Measurements from ENCODE around the gene PHLDA1. TPM values are rescaled to one million over a fixed set of nuclear protein-coding genes. Genes with fewer than 3 reads are reported as not detected.

The PHLDA1 gene
- total RNA-seq, 1 experiment from 2014 or later, result 159 TPM

GRCh38 chr12:75976113-75976512 lies 55.5 kb downstream of the PHLDA1 start:
- Histone ChIP-seq H3K27me3 (ENCODE audit: control insufficient read depth, insufficient read depth, low read length) (no peaks in the 10 kb centered on the region), H3K27ac (ENCODE audit: low read length) (peak overlapping the region; percentile 99), H3K4me1 (ENCODE audit: control insufficient read depth, insufficient read depth, low read length) (peaks cover 45% of the 10 kb centered on the region), H3K4me3 (ENCODE audit: low read depth in 2 of 2, low read length in 2 of 2) (no peak overlapping the region), H3K36me3 (ENCODE audit: control insufficient read depth, insufficient read depth, low read length) (no peaks in the 10 kb centered on the region), H3K9me3 (ENCODE audit: control insufficient read depth, insufficient read depth, low read depth, low read length) (peaks cover 9% of the 10 kb centered on the region; the same call in 1 of the 2 replicates)
- BruUV-seq (replicated peaks), result no TSS peak
- intact Hi-C loops (cut with micrococcal nuclease; ENCODE audit: unreplicated experiment), result loop anchor here (5.0 to 10.0 kb wide), 2 partner anchors 111 to 269 kb away; no protein-coding TSS in a partner anchor
- ATAC-seq (no peak), DNase-seq (ENCODE audit: low read depth, low spot score) (no peak)
- CTCF ChIA-PET, result no interaction called here
- POLR2A ChIA-PET, result no interaction called here
- TF ChIP-seq POLR2AphosphoS5 (IDR thresholded peaks at IDR 0.05; ENCODE audit: low read depth, low read length) (no peak), SIN3A (IDR thresholded peaks at IDR 0.05; ENCODE audit: borderline replicate concordance, insufficient read depth, low read depth, low read length) (no peak), REST (IDR thresholded peaks at IDR 0.05; ENCODE audit: insufficient read depth in 1 of 2, low read depth in 2 of 2, low read length in 1 of 2) (no peak), TCF7L2 (IDR thresholded peaks at IDR 0.05; ENCODE audit: low read depth, low read length) (no peak)
- TF ChIP-seq, protein P1, sequence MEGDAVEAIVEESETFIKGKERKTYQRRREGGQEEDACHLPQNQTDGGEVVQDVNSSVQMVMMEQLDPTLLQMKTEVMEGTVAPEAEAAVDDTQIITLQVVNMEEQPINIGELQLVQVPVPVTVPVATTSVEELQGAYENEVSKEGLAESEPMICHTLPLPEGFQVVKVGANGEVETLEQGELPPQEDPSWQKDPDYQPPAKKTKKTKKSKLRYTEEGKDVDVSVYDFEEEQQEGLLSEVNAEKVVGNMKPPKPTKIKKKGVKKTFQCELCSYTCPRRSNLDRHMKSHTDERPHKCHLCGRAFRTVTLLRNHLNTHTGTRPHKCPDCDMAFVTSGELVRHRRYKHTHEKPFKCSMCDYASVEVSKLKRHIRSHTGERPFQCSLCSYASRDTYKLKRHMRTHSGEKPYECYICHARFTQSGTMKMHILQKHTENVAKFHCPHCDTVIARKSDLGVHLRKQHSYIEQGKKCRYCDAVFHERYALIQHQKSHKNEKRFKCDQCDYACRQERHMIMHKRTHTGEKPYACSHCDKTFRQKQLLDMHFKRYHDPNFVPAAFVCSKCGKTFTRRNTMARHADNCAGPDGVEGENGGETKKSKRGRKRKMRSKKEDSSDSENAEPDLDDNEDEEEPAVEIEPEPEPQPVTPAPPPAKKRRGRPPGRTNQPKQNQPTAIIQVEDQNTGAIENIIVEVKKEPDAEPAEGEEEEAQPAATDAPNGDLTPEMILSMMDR (IDR thresholded peaks at IDR 0.05), result no peak
- in situ Hi-C loops (cut with HindIII; ENCODE audit: low pct_unique_long_range_greater_than_20kb, low sequenced_read_pairs), result no loop called here

DNA sequence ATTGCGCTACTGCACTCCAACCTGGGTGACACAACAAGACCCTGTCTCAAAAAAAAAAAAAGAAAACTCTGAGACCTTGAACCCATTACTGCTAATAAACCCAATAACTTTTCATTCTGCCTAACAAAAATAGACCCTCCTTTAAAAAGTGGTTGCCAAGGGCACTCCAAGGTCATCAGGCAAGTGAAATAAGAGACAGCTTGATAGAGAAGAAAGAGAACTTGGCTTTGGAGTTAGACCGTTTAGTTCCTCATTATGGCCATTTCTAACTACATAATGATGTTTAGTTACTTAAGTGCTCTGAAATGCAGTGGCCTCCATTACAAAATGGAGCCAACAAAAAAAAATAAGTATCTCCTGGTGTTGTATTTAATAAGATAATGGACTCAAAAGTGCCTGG lies 55.9 kb downstream of the PHLDA1 start:
- in situ Hi-C loops (cut with HindIII; ENCODE audit: low pct_unique_long_range_greater_than_20kb, low sequenced_read_pairs), result no loop called here
- CTCF ChIA-PET, result no interaction called here

More for the DNA sequence above, 55.9 kb downstream of the PHLDA1 start:
- no TSS peak for BruUV-seq (replicated peaks)
- Histone ChIP-seq H3K9me3 (ENCODE audit: control insufficient read depth, insufficient read depth, low read depth, low read length) (peaks cover 13% of the 10 kb centered on the region; the same call in 1 of the 2 replicates), H3K27ac (ENCODE audit: low read length) (peak overlapping the region; percentile 99), H3K4me1 (ENCODE audit: control insufficient read depth, insufficient read depth, low read length) (peaks cover 44% of the 10 kb centered on the region), H3K36me3 (ENCODE audit: control insufficient read depth, insufficient read depth, low read length) (no peaks in the 10 kb centered on the region), H3K4me3 (ENCODE audit: low read depth in 2 of 2, low read length in 2 of 2) (no peak overlapping the region), H3K27me3 (ENCODE audit: control insufficient read depth, insufficient read depth, low read length) (no peaks in the 10 kb centered on the region)
- TF ChIP-seq TCF7L2 (IDR thresholded peaks at IDR 0.05; ENCODE audit: low read depth, low read length) (no peak), SIN3A (IDR thresholded peaks at IDR 0.05; ENCODE audit: borderline replicate concordance, insufficient read depth, low read depth, low read length) (no peak), REST (IDR thresholded peaks at IDR 0.05; ENCODE audit: insufficient read depth in 1 of 2, low read depth in 2 of 2, low read length in 1 of 2) (no peak), POLR2AphosphoS5 (IDR thresholded peaks at IDR 0.05; ENCODE audit: low read depth, low read length) (no peak)
- TF ChIP-seq, protein P1 (IDR thresholded peaks at IDR 0.05), result no peak
- no peak for ATAC-seq
- intact Hi-C loops (cut with micrococcal nuclease; ENCODE audit: unreplicated experiment), result loop anchor here (5.0 to 10.0 kb wide), 2 partner anchors 111 to 268 kb away; no protein-coding TSS in a partner anchor
- no peak for DNase-seq (ENCODE audit: low read depth, low spot score)
- POLR2A ChIA-PET, result no interaction called here

Measured in Panc1 (cell line).